ENCODE results near the gene CACFD1.

The CACFD1 gene

GRCh38 chr9:133517711-133518110 is 57.9 kb downstream of the CACFD1 start:
- DNase-seq (ENCODE audit: low read depth in 2 of 2) = no peak

DNA sequence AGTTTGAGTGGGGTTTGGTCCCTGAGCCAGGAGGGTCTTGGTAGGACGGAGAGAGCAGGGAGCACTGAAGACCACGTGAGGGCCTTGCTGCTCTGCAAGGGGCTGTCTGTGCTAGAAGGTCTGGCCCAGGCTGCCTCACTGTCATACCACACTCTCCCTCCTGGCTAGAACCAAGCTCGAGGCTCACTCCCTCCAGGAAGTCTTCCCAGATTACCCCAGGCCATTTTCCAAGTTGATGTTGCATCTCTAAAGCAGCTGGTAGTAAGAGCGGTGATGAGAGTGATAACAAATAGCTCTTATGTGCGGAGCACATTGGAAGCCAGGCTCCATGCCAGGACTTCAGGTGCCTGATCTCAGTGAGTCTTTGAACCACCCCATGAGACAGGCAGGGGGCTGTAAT is 58.4 kb downstream of the CACFD1 start:
- no peak for DNase-seq (ENCODE audit: low read depth in 2 of 2)

DNA sequence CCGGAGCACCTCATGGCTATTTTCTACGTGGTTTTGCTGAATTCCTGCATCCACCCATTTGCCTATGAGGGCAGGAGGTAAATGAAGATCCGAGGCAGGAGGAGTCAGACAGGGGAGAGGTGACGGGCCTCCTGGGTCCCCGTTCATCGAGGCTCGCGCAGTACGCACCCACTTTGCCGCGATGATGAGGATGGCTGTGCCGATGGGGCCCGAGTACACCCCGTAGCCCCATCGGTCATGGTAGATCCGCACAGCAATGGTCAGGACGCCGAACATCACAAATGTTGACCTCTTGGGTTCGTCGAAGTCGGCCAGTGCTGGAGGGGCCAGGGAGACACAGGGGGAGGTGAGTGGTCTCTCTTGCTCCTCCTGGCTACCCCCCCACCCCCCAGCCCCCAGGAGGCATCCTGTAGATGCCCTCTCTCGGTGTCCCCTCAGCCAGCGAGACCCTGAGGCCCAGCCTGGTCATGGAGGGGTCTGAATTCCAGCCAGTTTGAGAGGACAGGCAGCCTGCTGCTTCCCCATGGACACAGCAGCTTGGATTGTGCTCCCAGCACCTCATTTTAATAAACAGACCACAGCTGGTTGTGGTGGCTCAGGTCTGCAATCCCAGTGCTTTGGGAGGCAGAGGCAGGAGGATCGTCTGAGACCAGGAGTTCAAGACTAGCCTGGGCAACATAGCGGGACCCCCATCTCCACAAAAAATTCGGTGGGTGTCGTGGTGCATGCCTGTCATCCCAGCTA is 59.1 kb downstream of the CACFD1 start:
- DNase-seq (ENCODE audit: low read depth in 2 of 2) = no peak

GRCh38 chr9:133519693-133520092 is 59.9 kb downstream of the CACFD1 start:
- DNase-seq (ENCODE audit: low read depth in 2 of 2) = no peak

DNA sequence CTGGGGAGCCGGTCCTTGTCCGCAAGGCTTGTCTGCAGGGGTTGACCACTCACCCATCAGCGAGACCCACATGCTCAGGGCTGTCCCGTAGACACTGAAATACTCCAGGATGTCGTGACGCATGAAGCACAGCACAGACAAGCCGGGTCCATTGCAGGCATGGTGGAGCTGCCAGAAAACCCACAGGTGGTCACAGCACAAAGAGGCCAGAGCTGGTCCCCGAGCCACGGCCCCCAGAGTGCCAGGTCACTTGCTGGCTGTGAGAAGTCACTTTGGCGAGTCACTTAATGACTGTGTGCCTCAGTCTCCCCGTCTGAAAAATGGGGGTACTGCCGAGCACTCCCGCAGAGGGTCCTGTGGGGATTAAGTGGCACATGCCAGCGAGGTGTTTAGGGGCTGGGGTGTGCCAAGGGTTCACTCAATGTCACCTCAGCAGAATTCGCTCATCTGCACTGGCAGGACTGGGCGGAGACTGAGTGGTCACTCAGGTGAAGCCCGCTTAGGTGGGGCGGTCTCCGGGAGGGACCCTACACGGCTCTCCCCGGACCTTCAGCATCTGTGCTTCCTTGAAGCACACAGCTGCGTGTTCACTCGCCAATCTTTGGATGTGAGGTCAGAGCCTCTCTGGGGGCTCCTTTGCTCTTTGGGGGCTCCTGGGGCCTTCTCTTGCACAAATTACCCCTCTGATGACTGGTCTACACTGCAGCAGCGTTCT is 60.5 kb downstream of the CACFD1 start:
- DNase-seq (ENCODE audit: low read depth in 2 of 2) = no peak

Measured in stimulated activated CD4-positive, alpha-beta T cell treated with anti-CD3 and anti-CD28 coated beads, Interleukin-4, amount 100 ng/mL, for 48 hours (primary cell).